ENCODE data around the gene SLC4A7. TPM values are rescaled to one million over a fixed set of nuclear protein-coding genes. Genes with fewer than 3 reads are reported as not detected.

SLC4A7 gene
- total RNA-seq, 1 donor: 281 TPM

DNA sequence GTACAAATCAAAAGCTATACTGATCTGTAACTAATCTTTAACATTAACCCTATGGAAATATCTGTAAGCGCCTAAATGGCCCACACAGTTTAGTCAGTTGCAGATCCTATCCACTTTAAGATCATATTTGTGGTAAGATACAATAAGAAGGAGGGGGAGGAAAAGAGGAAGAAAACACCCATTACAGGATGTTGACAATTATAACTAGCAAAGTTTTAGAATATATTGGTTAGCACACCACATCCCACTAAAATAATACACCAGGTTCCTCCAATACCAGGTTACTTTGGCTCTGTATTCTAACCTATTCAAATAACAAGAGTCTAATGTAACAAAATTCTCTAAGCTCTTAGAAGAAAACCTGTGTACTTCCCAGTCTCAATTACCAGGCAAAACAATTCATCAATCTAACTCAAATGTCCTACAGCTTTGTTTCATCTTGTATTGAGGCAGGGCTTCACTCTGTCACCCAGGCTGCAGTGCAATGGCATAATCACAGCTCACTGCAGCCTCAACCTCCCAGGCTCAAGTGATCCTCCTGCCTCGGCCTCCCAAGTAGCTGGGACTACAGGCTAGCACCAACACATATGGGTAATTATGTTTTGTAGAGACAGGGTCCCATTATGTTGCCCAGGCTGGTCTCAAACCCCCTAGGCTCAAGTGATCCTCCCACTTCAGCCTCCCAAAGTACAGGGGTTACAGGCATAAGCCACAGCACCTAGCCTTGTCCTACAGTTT, 4.2 kb downstream of the SLC4A7 start:
- peaks cover 58% of the 10 kb centered on the region for H4K20me1 ChIP-seq (ENCODE audit: insufficient read depth, low read length)
- DNase-seq (ENCODE audit: insufficient read length, low spot score, missing footprints): no peak
- no peak overlapping the region for H3K27ac ChIP-seq (ENCODE audit: low read depth, low read length)
- H3K79me2 ChIP-seq (ENCODE audit: insufficient read depth, low read length): peaks cover 92% of the 10 kb centered on the region
- H3K4me1 ChIP-seq (ENCODE audit: insufficient read depth, low read length): peaks cover 29% of the 10 kb centered on the region
- H2AFZ ChIP-seq (ENCODE audit: low read length): no peak overlapping the region
- peak overlapping the region; percentile 73 for H3K4me2 ChIP-seq (ENCODE audit: insufficient read depth, low read length)
- H3K36me3 ChIP-seq (ENCODE audit: insufficient read depth, low read length): peaks cover 10% of the 10 kb centered on the region
- H3K4me3 ChIP-seq (ENCODE audit: insufficient read depth, low read length): peak overlapping the region; percentile 22
- TF ChIP-seq, protein P1, sequence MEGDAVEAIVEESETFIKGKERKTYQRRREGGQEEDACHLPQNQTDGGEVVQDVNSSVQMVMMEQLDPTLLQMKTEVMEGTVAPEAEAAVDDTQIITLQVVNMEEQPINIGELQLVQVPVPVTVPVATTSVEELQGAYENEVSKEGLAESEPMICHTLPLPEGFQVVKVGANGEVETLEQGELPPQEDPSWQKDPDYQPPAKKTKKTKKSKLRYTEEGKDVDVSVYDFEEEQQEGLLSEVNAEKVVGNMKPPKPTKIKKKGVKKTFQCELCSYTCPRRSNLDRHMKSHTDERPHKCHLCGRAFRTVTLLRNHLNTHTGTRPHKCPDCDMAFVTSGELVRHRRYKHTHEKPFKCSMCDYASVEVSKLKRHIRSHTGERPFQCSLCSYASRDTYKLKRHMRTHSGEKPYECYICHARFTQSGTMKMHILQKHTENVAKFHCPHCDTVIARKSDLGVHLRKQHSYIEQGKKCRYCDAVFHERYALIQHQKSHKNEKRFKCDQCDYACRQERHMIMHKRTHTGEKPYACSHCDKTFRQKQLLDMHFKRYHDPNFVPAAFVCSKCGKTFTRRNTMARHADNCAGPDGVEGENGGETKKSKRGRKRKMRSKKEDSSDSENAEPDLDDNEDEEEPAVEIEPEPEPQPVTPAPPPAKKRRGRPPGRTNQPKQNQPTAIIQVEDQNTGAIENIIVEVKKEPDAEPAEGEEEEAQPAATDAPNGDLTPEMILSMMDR (IDR thresholded peaks at IDR 0.05; ENCODE audit: extremely low read depth, low read depth, low read length): no peak
- H3K9me3 ChIP-seq (ENCODE audit: low read depth, low read length): no peaks in the 10 kb centered on the region
- no peaks in the 10 kb centered on the region for H3K27me3 ChIP-seq (ENCODE audit: insufficient read depth, low read length)

DNA sequence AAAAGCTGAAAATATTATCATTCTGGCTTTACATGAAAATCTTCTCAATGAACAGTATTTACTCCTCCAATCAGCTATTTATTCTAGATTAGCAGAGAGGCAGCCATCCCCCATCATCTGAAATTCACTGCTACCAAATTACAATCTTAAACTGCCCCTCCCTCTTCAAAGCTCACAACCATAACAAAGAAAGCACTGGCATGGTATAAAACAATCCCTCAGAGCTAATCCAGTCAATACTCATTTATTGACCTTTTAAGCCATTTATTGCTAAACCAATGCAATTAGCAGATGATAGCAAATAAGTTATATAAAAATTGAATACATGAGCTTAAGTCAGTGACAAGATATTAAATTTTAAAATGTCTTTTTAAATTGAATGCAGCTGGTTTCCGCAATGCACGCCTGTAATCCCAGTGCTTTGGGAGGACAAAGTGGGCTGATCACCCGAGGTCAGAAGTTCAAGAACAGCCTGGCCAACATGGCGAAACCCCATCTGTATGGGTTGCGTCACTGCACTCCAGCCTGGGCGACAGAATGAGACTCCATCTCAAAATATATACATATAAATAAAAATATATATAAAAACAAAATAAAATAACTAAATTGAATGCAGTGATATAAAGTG, 12.1 kb downstream of the SLC4A7 start:
- Histone ChIP-seq H3K4me1 (ENCODE audit: insufficient read depth, low read length) (peaks cover 3% of the 10 kb centered on the region), H3K9me3 (ENCODE audit: low read depth, low read length) (no peaks in the 10 kb centered on the region), H3K27me3 (ENCODE audit: insufficient read depth, low read length) (no peaks in the 10 kb centered on the region), H3K4me2 (ENCODE audit: insufficient read depth, low read length) (no peak overlapping the region), H3K27ac (ENCODE audit: low read depth, low read length) (no peak overlapping the region), H4K20me1 (ENCODE audit: insufficient read depth, low read length) (peaks cover 55% of the 10 kb centered on the region), H3K79me2 (ENCODE audit: insufficient read depth, low read length) (peaks cover 99% of the 10 kb centered on the region), H3K4me3 (ENCODE audit: insufficient read depth, low read length) (no peak overlapping the region), H2AFZ (ENCODE audit: low read length) (no peak overlapping the region), H3K36me3 (ENCODE audit: insufficient read depth, low read length) (peaks cover 17% of the 10 kb centered on the region)
- TF ChIP-seq, protein P1 (IDR thresholded peaks at IDR 0.05; ENCODE audit: extremely low read depth, low read depth, low read length): no peak
- DNase-seq (ENCODE audit: insufficient read length, low spot score, missing footprints): no peak

DNA sequence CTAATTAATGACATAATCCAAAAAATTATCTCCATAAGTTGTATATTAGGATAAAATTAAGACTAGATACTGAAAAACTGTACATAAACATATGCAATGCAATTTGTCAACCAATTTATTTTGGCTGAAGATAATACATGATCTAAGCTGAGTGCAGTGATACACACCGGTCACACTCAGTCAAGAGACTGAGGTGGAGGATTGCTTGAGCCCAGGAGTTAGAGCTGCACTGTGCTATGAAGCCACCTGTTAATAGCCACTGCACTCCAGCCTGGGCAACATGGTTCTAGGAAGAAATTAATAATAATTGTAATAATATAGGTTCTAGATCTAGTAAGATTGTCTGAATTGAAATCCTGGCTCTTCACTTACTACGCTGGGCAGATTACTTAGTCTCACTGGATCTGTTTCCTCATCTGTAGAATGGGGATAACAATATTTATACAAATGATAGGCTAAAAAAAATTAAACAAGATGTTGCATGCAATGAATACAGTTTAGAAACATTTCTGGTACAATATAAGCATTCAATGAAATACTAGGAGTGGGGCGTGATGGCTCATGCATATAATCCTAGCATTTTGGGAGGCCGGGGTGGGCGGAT, 15.8 kb downstream of the SLC4A7 start:
- Histone ChIP-seq H2AFZ (ENCODE audit: low read length) (no peak overlapping the region), H3K4me1 (ENCODE audit: insufficient read depth, low read length) (peaks cover 3% of the 10 kb centered on the region), H3K27me3 (ENCODE audit: insufficient read depth, low read length) (no peaks in the 10 kb centered on the region), H3K27ac (ENCODE audit: low read depth, low read length) (no peak overlapping the region), H3K79me2 (ENCODE audit: insufficient read depth, low read length) (peaks cover 99% of the 10 kb centered on the region), H3K4me3 (ENCODE audit: insufficient read depth, low read length) (no peak overlapping the region), H3K4me2 (ENCODE audit: insufficient read depth, low read length) (no peak overlapping the region), H3K9me3 (ENCODE audit: low read depth, low read length) (no peaks in the 10 kb centered on the region), H4K20me1 (ENCODE audit: insufficient read depth, low read length) (peaks cover 47% of the 10 kb centered on the region), H3K36me3 (ENCODE audit: insufficient read depth, low read length) (peaks cover 21% of the 10 kb centered on the region)
- TF ChIP-seq, protein P1 (IDR thresholded peaks at IDR 0.05; ENCODE audit: extremely low read depth, low read depth, low read length): no peak
- no peak for DNase-seq (ENCODE audit: insufficient read length, low spot score, missing footprints)

DNA sequence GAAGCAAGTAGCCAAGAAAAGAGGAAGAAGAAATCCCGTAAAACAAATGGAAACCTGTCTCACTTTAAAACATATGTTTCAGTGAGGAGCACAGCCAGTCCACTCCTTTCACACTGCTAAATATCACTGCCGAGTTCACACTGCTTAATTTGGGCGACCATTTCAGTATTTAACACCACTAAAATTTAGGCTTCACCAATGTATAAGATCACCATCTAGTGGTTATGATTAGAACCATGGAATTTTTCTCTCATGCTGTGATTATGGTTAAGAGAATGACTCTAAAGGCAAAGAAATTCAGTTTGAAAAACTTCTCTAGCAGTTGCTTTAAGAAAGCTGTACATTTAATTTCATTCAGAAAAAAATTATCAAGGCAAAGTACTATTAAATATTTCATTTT, 16.6 kb downstream of the SLC4A7 start:
- peak overlapping the region; percentile 39 for H3K4me2 ChIP-seq (ENCODE audit: insufficient read depth, low read length)
- DNase-seq (ENCODE audit: insufficient read length, low spot score, missing footprints): peak; percentile 76
- no peaks in the 10 kb centered on the region for H3K27me3 ChIP-seq (ENCODE audit: insufficient read depth, low read length)
- H3K4me1 ChIP-seq (ENCODE audit: insufficient read depth, low read length): peaks cover 3% of the 10 kb centered on the region
- H3K36me3 ChIP-seq (ENCODE audit: insufficient read depth, low read length): peaks cover 25% of the 10 kb centered on the region
- peak overlapping the region; percentile 40 for H3K27ac ChIP-seq (ENCODE audit: low read depth, low read length)
- no peaks in the 10 kb centered on the region for H3K9me3 ChIP-seq (ENCODE audit: low read depth, low read length)
- H3K79me2 ChIP-seq (ENCODE audit: insufficient read depth, low read length): peaks cover 99% of the 10 kb centered on the region
- TF ChIP-seq, protein P1 (IDR thresholded peaks at IDR 0.05; ENCODE audit: extremely low read depth, low read depth, low read length): peak; percentile 60
- no peak overlapping the region for H2AFZ ChIP-seq (ENCODE audit: low read length)
- H3K4me3 ChIP-seq (ENCODE audit: insufficient read depth, low read length): no peak overlapping the region
- peaks cover 50% of the 10 kb centered on the region for H4K20me1 ChIP-seq (ENCODE audit: insufficient read depth, low read length)
